GM23338 (cell line): Measurements from ENCODE around the gene CMPK1.

Experiments used
- EZH2phosphoT487 ChIP-seq: fragments of 200-600 bp; sonication (generic); IDR thresholded peaks from one replicate; pipeline ENCODE4 v1.8.1; 2018; ENCODE audit warnings: antibody characterized with exemption; ENCODE audit not compliant: unreplicated experiment
- POLR2AphosphoS5 ChIP-seq: IDR thresholded peaks from 2 replicates; pipeline ENCODE4 v1.6.1; 2016; ENCODE audit warnings: antibody characterized with exemption, low read depth

GRCh38 chr1:47389731-47390130 lies 56.1 kb downstream of the CMPK1 start:
- TF ChIP-seq EZH2phosphoT487 = no peak
- no peak for TF ChIP-seq POLR2AphosphoS5
